Stromal cell of bone marrow (primary cell): ENCODE results near the gene CCK.

Source experiments
- DNase-seq: peaks from one replicate; pipeline ENCODE4 v3.0.0-alpha.2; 2012; ENCODE audit warnings: low read depth

The CCK gene

GRCh38 chr3:42225486-42226363, 40.3 kb downstream of the CCK start:
- no peak for DNase-seq

- no peak for DNase-seq
Measured at GRCh38 chr3:42224658-42225421, 41.1 kb downstream of the CCK start.

GRCh38 chr3:42224178-42224577, 41.8 kb downstream of the CCK start:
- DNase-seq: no peak

GRCh38 chr3:42222942-42223693, 42.9 kb downstream of the CCK start:
- DNase-seq: no peak

- DNase-seq: no peak
Measured at GRCh38 chr3:42220436-42221121, 45.4 kb downstream of the CCK start.

- no peak for DNase-seq
Measured at GRCh38 chr3:42216931-42217333, 49.1 kb downstream of the CCK start.

GRCh38 chr3:42216302-42216701, 49.7 kb downstream of the CCK start:
- DNase-seq: no peak

- no peak for DNase-seq
Measured at GRCh38 chr3:42214565-42215283, 51.3 kb downstream of the CCK start.

GRCh38 chr3:42214064-42214463, 51.9 kb downstream of the CCK start:
- no peak for DNase-seq

GRCh38 chr3:42213417-42213816, 52.6 kb downstream of the CCK start:
- no peak for DNase-seq

GRCh38 chr3:42210726-42211125, 55.3 kb downstream of the CCK start:
- no peak for DNase-seq

- no peak for DNase-seq
Measured at GRCh38 chr3:42209917-42210316, 56.1 kb downstream of the CCK start.
